H1 (cell line): ENCODE results near the gene APOO. TPM values are rescaled to one million over a fixed set of nuclear protein-coding genes. Genes with fewer than 3 reads are reported as not detected.

Source experiments
- KDM4A ChIP-seq: IDR thresholded peaks from one replicate; pipeline ENCODE4 v1.7.1; 2012; ENCODE audit warnings: low read depth, mild to moderate bottlenecking, moderate library complexity, low read length, inconsistent platforms; ENCODE audit not compliant: severe bottlenecking
- NRF1 ChIP-seq: IDR thresholded peaks from 2 replicates; pipeline ENCODE4 v1.6.1; 2011; ENCODE audit warnings: mild to moderate bottlenecking, low read depth, low read length, improper control_type of control experiment
- RNF2 ChIP-seq: fragments of 200-900, 300-1000 bp; sonication (generic); IDR thresholded peaks from 2 replicates; pipeline ENCODE4 v1.7.1; 2016; ENCODE audit warnings: borderline replicate concordance, low read depth, mild to moderate bottlenecking, antibody characterized with exemption, low read length; ENCODE audit not compliant: poor library complexity, severe bottlenecking; ENCODE audit errors: missing control alignments
- polyA plus RNA-seq, 7 experiments: library from polyadenylated mRNA; depleted of rRNA in 3 of 7; stranded (reverse) in 5 of 7; unstranded in 2 of 7; fragments of >200 nt in 5 of 7; fragments of 200-250 nt in 2 of 7; gene quantifications; 1 replicate in 5 of 7; 2 replicates in 1 of 7; 4 replicates in 1 of 7; pipeline versions ENCODE4 v1.2.1 to v1.2.3, GENCODE V29; 2011 to 2013; ENCODE audit warnings: missing spikeins in 2 of 7, mixed read lengths in 2 of 7
- total RNA-seq: library from RNA; stranded (reverse); fragmentation: NEBNext Ultra II Directional; extraction: Animal tissue kit (Norgen Biotek cat#: 25700); gene quantifications from 2 replicates; pipeline ENCODE4 v1.2.1, GENCODE V29; 2021

The APOO gene
- total and polyA plus RNA-seq, 2 of the 8 experiments (the other 6 are each of a cell fraction or from before 2014, with no cell fraction given), result 25.7 to 45.0 TPM

- TF ChIP-seq RNF2 (no peak), NRF1 (no peak), KDM4A (no peak)
Observed at GRCh38 chrX:23828881-23829280, 78.9 kb downstream of the APOO start (continued).
